K562 (cell line): ENCODE results near the gene CMIP. TPM values are rescaled to one million over a fixed set of nuclear protein-coding genes. Genes with fewer than 3 reads are reported as not detected.

Experiments used
- CTBP1 ChIP-seq: fragments of 450-650 bp; IDR thresholded peaks from 2 replicates; pipeline ENCODE4 v1.6.1; 2016; ENCODE audit warnings: borderline replicate concordance
- ETS2 ChIP-seq: IDR thresholded peaks from 2 replicates; pipeline ENCODE4 v1.6.1; 2016; ENCODE audit warnings: borderline replicate concordance, missing genetic modification characterization, mild to moderate bottlenecking, moderate library complexity, missing compliant biosample characterization; ENCODE audit not compliant: poor library complexity, severe bottlenecking
- KHSRP ChIP-seq: fragments of 450-650 bp; IDR thresholded peaks from 2 replicates; pipeline ENCODE4 v1.6.1; 2017
- NFYB ChIP-seq: IDR thresholded peaks from 2 replicates; pipeline ENCODE4 v1.6.1; 2011; ENCODE audit warnings: mild to moderate bottlenecking, moderate library complexity; ENCODE audit not compliant: insufficient read length; ENCODE audit errors: extremely low read depth
- PHB2 ChIP-seq: fragments of 450-650 bp; IDR thresholded peaks from 2 replicates; pipeline ENCODE4 v1.6.1; 2017; ENCODE audit warnings: low read depth
- SAFB ChIP-seq: fragments of 200-400 bp; formaldehyde crosslinking; IDR thresholded peaks from 2 replicates; pipeline ENCODE4 v1.6.1; 2017; ENCODE audit warnings: low read depth, low read length, borderline replicate concordance
- SOX6 ChIP-seq: fragments of 450-650 bp; IDR thresholded peaks from 2 replicates; pipeline ENCODE4 v1.6.1; 2014; ENCODE audit warnings: mild to moderate bottlenecking
- SP1 ChIP-seq: sonication (generic); formaldehyde crosslinking; IDR thresholded peaks from 2 replicates; pipeline ENCODE4 v1.8.1; 2022; ENCODE audit warnings: mild to moderate bottlenecking, missing genetic modification reagents
- SRSF1 ChIP-seq: fragments of 200-400 bp; formaldehyde crosslinking; IDR thresholded peaks from 2 replicates; pipeline ENCODE4 v1.6.1; 2017; ENCODE audit warnings: mild to moderate bottlenecking, low read depth, low read length, moderate library complexity
- TRIM24 ChIP-seq, 2 experiments: fragments of 450-650 bp; IDR thresholded peaks; 2 replicates each; pipeline ENCODE4 v1.6.1; 2016
- YY1 ChIP-seq, 3 experiments: IDR thresholded peaks; 2 replicates each; pipeline ENCODE4 v1.6.1; 2011; ENCODE audit warnings: low read length in 2 of 3, mild to moderate bottlenecking in 2 of 3, moderate library complexity in 2 of 3, borderline replicate concordance in 1 of 3, control low read depth in 1 of 3, low read depth in 1 of 3; ENCODE audit not compliant: insufficient read depth in 3 of 3, insufficient replicate concordance in 2 of 3, control insufficient read depth in 1 of 3, insufficient read length in 1 of 3; ENCODE audit errors: extremely low read depth in 1 of 3
- ZNF551 ChIP-seq: fragments of 250-450 bp; sonication (Bioruptor Pico); IDR thresholded peaks from 2 replicates; pipeline ENCODE4 v1.5.0; 2021; ENCODE audit warnings: mild to moderate bottlenecking, moderate library complexity
- polyA plus RNA-seq, 8 experiments: library from polyadenylated mRNA; depleted of rRNA in 4 of 8; stranded (reverse) in 5 of 8; unstranded in 3 of 8; fragments of >200 nt; fragmentation: Nextera tagmentation in 2 of 8; fragmentation: Illumina TruSeq in 1 of 8; extraction: Ambion mirVana in 2 of 8; extraction: Trizol in 1 of 8; gene quantifications; 2 replicates each; pipeline versions ENCODE4 v1.2.1 to v1.2.3, GENCODE V29; 2011 to 2014; ENCODE audit warnings: inconsistent platforms in 1 of 8, missing spikeins in 1 of 8
- total RNA-seq, 7 experiments: library from RNA; depleted of rRNA in 6 of 7; stranded (reverse); fragments of >200 nt in 6 of 7; fragmentation: Illumina TruSeq in 2 of 7; extraction: Trizol in 2 of 7; gene quantifications; 2 replicates each; pipeline versions ENCODE4 v1.2.1 to v1.2.3, GENCODE V29; 2011 to 2021; ENCODE audit warnings: low replicate concordance in 1 of 7
- TF ChIP-seq, protein P1 (sequence below): fragments of 250-450 bp; sonication (Bioruptor Pico); IDR thresholded peaks from 2 replicates; pipeline ENCODE4 v1.4.0; 2020; ENCODE audit warnings: mild to moderate bottlenecking, moderate library complexity
- TF ChIP-seq, protein P2 (sequence below), 2 experiments: fragments of 450-650 bp; IDR thresholded peaks; 2 replicates each; pipeline ENCODE4 v1.6.1; 2018; ENCODE audit warnings: mild to moderate bottlenecking in 2 of 2, low read depth in 1 of 2; ENCODE audit not compliant: partially characterized antibody in 2 of 2

CMIP gene
- total and polyA plus RNA-seq, 9 of the 15 experiments (the other 6 are each of a cell fraction or from before 2014, with no cell fraction given) = 0.94 to 82.5 (median 10.3) TPM

DNA sequence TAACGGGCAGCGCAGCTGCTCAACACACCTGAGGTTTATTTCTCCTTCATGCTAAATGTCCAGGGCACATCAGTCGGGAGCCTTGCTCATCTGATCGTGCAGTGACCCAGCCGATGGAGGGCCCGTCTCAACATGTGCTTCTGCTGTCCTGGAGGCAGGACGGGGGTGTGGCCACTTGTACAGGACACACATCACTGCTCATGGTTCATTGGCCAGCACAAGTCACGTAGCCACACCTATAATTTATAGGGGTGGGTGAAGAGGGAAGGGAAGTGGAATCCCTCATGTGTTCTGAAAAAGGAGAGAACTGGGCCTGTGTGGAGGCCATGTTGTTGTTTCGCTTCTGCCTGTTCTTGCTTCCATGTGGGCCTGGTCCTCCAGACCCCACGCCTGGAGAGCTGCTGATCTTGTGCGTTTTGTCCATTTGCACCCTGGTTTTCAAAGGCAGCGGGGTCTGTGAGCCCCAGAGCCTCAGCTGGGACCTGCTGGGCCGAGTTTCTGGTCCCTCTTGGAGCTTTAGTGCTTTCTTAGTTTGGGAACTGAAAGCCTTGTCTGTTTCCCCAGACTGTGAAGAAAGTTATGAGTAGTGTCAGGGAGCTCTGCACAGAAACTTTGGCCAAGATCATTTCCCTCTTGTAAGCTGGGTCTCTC, 60.5 kb downstream of the CMIP start (continued):
- TF ChIP-seq, protein P1, sequence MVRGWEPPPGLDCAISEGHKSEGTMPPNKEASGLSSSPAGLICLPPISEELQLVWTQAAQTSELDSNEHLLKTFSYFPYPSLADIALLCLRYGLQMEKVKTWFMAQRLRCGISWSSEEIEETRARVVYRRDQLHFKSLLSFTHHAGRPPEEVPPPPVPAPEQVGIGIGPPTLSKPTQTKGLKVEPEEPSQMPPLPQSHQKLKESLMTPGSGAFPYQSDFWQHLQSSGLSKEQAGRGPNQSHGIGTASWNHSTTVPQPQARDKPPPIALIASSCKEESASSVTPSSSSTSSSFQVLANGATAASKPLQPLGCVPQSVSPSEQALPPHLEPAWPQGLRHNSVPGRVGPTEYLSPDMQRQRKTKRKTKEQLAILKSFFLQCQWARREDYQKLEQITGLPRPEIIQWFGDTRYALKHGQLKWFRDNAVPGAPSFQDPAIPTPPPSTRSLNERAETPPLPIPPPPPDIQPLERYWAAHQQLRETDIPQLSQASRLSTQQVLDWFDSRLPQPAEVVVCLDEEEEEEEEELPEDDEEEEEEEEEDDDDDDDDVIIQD = no peak
- TF ChIP-seq SOX6 (no peak), CTBP1 (peak; percentile 88), ETS2 (no peak), PHB2 (no peak), YY1 (IDR thresholded peaks at IDR 0.05; ENCODE audit: borderline replicate concordance in 1 of 3, control insufficient read depth in 1 of 3, extremely low read depth in 1 of 3, insufficient read depth in 3 of 3, insufficient read length in 1 of 3, insufficient replicate concordance in 2 of 3, low read depth in 1 of 3, low read length in 2 of 3) (peak; percentile 60 to 93 (median 81)), TRIM24 (IDR thresholded peaks at IDR 0.05) (no peak), NFYB (no peak), ZNF551 (CRISPR knock-in tag) (no peak), SAFB (no peak), SRSF1 (no peak), KHSRP (no peak), SP1 (CRISPR knock-in tag) (no peak)
- TF ChIP-seq, protein P2, sequence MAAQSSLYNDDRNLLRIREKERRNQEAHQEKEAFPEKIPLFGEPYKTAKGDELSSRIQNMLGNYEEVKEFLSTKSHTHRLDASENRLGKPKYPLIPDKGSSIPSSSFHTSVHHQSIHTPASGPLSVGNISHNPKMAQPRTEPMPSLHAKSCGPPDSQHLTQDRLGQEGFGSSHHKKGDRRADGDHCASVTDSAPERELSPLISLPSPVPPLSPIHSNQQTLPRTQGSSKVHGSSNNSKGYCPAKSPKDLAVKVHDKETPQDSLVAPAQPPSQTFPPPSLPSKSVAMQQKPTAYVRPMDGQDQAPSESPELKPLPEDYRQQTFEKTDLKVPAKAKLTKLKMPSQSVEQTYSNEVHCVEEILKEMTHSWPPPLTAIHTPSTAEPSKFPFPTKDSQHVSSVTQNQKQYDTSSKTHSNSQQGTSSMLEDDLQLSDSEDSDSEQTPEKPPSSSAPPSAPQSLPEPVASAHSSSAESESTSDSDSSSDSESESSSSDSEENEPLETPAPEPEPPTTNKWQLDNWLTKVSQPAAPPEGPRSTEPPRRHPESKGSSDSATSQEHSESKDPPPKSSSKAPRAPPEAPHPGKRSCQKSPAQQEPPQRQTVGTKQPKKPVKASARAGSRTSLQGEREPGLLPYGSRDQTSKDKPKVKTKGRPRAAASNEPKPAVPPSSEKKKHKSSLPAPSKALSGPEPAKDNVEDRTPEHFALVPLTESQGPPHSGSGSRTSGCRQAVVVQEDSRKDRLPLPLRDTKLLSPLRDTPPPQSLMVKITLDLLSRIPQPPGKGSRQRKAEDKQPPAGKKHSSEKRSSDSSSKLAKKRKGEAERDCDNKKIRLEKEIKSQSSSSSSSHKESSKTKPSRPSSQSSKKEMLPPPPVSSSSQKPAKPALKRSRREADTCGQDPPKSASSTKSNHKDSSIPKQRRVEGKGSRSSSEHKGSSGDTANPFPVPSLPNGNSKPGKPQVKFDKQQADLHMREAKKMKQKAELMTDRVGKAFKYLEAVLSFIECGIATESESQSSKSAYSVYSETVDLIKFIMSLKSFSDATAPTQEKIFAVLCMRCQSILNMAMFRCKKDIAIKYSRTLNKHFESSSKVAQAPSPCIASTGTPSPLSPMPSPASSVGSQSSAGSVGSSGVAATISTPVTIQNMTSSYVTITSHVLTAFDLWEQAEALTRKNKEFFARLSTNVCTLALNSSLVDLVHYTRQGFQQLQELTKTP (IDR thresholded peaks at IDR 0.05; ENCODE audit: low read depth in 1 of 2, partially characterized antibody in 2 of 2) = no peak
